Uterus (tissue), 4 donors: ENCODE measurements around the gene DAP. TPM values are rescaled to one million over a fixed set of nuclear protein-coding genes. Genes with fewer than 3 reads are reported as not detected.

Experiments
- DNase-seq, 2 donors: peaks; one replicate each; pipeline ENCODE4 v3.0.0-alpha.2; 2019 to 2020
- H3K27ac ChIP-seq, 2 donors: fragments of 200-600 bp; sonication (generic); 1 replicate in 1 of 2; 2 replicates in 1 of 2; pipeline ENCODE4 v1.5.1; 2016 to 2018
- H3K27me3 ChIP-seq, 2 donors: fragments of 200-600 bp; sonication (generic); one replicate each; pipeline ENCODE4 v1.5.1; 2018 to 2019; ENCODE audit warnings: control low read depth in 1 of 2
- H3K36me3 ChIP-seq, 2 donors: fragments of 200-600 bp; sonication (generic); one replicate each; pipeline ENCODE4 v1.5.1; 2019; ENCODE audit warnings: control low read depth in 1 of 2
- H3K4me1 ChIP-seq, 2 donors: fragments of 200-600 bp; sonication (generic); one replicate each; pipeline ENCODE4 v1.5.1; 2018 to 2019; ENCODE audit warnings: control low read depth in 1 of 2
- H3K4me3 ChIP-seq, 2 donors: fragments of 200-600 bp; sonication (generic); 1 replicate in 1 of 2; 2 replicates in 1 of 2; pipeline ENCODE4 v1.5.1; 2018 to 2019; ENCODE audit warnings: mild to moderate bottlenecking in 1 of 2
- H3K9me3 ChIP-seq, 2 donors: fragments of 200-600 bp; sonication (generic); one replicate each; pipeline ENCODE4 v1.5.1; 2019; ENCODE audit warnings: control low read depth in 1 of 2
- POLR2A ChIP-seq, 2 donors: fragments of 450-650 bp; IDR thresholded peaks; one replicate each; pipeline ENCODE4 v1.6.1; 2016; ENCODE audit warnings: antibody characterized with exemption in 2 of 2, mild to moderate bottlenecking in 1 of 2, moderate library complexity in 1 of 2
- intact Hi-C: fragments of 100-400 bp; cut with DNase I; formaldehyde crosslinking; loops from one replicate; pipeline ENCODE4 v1.15.1; 2023; ENCODE audit warnings: low total_unique reads
- total RNA-seq, 4 donors: library from RNA; depleted of rRNA in 3 of 4; stranded (reverse); fragments of >200 nt in 3 of 4; gene quantifications; one replicate each; pipeline versions ENCODE4 v1.1.0 to v1.2.4, GENCODE V29; 2014 to 2023
- TF ChIP-seq, protein P1 (sequence below), 4 experiments: fragments of 200-600 bp in 2 of 4; fragments of 450-650 bp in 2 of 4; sonication (generic) in 2 of 4; IDR thresholded peaks; one replicate each; pipeline ENCODE4 v1.5.1; 2016 to 2019; ENCODE audit warnings: antibody characterized with exemption in 4 of 4, mild to moderate bottlenecking in 2 of 4, moderate library complexity in 1 of 4
- donor health status: DM: yes; HTN: yes; CAD: no.

DAP gene
- total RNA-seq, 4 donors from 2014 or later, result 38.2 to 83.9 (median 50.0) TPM

DNA sequence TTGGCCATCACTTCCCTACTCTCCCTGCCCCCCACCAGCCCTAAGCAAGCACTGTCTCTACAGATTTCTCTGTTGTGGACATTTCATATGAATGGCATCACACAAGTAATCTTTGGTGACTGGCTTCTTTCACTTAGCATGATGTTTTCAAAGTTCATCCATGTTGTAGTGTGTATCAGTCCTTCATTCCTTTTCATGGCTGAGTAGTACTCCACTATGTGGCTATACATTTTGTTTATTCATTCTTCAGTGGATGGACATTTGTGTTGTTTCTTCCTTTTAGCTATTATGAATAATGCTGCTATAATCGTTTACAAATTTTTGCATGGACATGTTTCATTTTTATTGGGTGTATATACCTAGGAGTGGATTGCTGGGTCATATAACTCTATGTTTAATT is 84.1 kb downstream of the DAP start:
- Histone ChIP-seq H3K4me3 (no peak overlapping the region), H3K9me3 (no peaks in the 10 kb centered on the region), H3K27ac (no peak overlapping the region), H3K36me3 (no peaks in the 10 kb centered on the region), H3K27me3 (no peaks in the 10 kb centered on the region), H3K4me1 (no peaks in the 10 kb centered on the region)
- TF ChIP-seq POLR2A (IDR thresholded peaks at IDR 0.05), result no peak
- TF ChIP-seq, protein P1, sequence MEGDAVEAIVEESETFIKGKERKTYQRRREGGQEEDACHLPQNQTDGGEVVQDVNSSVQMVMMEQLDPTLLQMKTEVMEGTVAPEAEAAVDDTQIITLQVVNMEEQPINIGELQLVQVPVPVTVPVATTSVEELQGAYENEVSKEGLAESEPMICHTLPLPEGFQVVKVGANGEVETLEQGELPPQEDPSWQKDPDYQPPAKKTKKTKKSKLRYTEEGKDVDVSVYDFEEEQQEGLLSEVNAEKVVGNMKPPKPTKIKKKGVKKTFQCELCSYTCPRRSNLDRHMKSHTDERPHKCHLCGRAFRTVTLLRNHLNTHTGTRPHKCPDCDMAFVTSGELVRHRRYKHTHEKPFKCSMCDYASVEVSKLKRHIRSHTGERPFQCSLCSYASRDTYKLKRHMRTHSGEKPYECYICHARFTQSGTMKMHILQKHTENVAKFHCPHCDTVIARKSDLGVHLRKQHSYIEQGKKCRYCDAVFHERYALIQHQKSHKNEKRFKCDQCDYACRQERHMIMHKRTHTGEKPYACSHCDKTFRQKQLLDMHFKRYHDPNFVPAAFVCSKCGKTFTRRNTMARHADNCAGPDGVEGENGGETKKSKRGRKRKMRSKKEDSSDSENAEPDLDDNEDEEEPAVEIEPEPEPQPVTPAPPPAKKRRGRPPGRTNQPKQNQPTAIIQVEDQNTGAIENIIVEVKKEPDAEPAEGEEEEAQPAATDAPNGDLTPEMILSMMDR (IDR thresholded peaks at IDR 0.05), result no peak
- intact Hi-C loops, result no loop called here
- DNase-seq, result no peak

DNA sequence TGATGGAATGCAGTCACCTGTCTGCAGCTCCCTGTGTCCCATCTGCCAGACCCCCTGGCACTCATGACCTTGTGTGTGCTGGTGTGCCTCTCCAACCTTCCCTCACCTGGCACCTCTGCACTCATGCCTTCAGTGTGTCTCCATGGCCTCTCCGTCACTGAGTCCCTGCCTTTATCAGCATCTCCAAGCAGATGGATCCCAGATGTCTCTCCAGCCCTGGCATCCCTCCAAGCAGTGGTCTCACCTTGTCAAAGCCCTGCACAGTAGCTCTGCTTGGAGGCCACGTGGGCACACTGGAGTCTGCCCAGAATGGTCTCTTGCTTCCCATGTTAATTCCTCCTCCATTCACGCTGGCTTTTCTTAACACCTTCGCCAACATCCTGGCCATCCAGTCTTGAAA is 84.8 kb downstream of the DAP start:
- Histone ChIP-seq H3K4me3 (no peak overlapping the region), H3K36me3 (no peaks in the 10 kb centered on the region), H3K4me1 (no peaks in the 10 kb centered on the region), H3K27ac (no peak overlapping the region), H3K27me3 (no peaks in the 10 kb centered on the region), H3K9me3 (no peaks in the 10 kb centered on the region)
- no peak for TF ChIP-seq POLR2A (IDR thresholded peaks at IDR 0.05)
- TF ChIP-seq, protein P1 (IDR thresholded peaks at IDR 0.05), result no peak
- intact Hi-C loops, result no loop called here
- no peak for DNase-seq

DNA sequence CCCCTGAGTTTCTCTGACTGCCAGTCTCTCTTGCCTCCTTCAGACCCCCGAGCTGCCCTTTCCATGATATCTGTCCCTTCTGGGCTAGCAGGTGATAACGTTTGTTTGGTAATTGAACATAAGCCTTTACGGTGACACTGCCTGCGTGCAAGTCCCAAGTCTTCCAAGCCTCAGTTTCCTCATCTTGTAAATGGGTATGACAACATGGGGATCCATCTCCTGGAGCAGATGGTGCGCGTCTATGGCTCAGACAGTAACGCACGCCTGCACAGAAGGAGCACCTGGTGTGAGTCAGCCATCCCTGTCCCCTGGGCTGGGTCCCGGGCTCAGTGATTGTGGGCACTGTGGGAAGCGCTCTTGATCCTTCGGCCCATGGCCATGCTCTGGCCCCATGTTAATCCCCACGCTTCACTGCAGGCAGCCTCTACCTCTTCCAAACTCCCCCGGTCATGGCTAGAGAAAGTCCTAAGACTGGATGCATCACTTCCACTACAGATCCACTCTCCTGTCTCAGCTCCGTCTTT is 85.8 kb downstream of the DAP start:
- Histone ChIP-seq H3K4me1 (no peaks in the 10 kb centered on the region), H3K27me3 (no peaks in the 10 kb centered on the region), H3K9me3 (no peaks in the 10 kb centered on the region), H3K4me3 (no peak overlapping the region), H3K36me3 (no peaks in the 10 kb centered on the region), H3K27ac (no peak overlapping the region)
- TF ChIP-seq, protein P1 (IDR thresholded peaks at IDR 0.05), result no peak
- no peak for TF ChIP-seq POLR2A (IDR thresholded peaks at IDR 0.05)
- no peak for DNase-seq
- intact Hi-C loops, result no loop called here

DNA sequence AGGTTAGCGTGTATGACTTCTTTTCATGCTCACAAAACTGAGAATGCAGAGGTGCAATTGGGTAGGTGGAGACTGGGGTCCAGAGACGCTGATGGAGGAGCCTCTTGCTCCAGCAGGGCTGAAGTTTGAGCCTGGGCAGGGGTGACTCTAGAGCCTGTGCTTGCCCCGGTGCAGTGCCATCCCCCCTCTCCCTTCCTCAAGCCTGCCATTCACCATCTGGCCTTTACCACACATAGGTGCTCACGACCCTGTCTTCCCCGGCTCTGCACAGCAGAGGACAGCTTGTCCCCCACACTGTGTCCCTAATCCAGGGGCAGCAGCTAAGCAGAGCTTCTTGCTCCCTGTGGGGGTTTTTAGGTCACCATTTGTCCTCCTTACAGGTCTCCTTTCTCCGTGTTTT is 86.5 kb downstream of the DAP start:
- Histone ChIP-seq H3K4me3 (no peak overlapping the region), H3K36me3 (no peaks in the 10 kb centered on the region), H3K4me1 (no peaks in the 10 kb centered on the region), H3K27ac (no peak overlapping the region), H3K9me3 (no peaks in the 10 kb centered on the region), H3K27me3 (no peaks in the 10 kb centered on the region)
- TF ChIP-seq, protein P1 (IDR thresholded peaks at IDR 0.05), result no peak
- no peak for TF ChIP-seq POLR2A (IDR thresholded peaks at IDR 0.05)
- no peak for DNase-seq
- intact Hi-C loops, result no loop called here

DNA sequence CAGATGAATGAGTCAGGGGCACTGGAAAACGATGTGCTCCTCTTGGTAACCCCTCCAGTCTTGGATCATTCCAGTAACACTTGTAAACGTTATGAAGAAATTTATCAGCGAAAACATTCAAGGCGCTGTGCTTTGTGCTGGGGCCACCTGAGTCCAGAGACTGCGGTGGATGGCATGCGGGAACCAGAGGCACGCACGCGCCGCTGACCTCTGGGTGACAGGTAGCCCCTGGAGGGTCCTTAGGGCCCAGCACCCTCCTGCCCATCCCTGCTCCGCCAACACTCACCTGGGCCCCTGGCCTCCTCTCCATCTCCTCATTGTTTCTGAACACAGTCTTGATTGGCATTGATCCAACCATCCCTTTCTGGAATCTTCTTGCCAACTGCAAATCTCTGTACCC is 86.9 kb downstream of the DAP start:
- Histone ChIP-seq H3K27ac (no peak overlapping the region), H3K9me3 (no peaks in the 10 kb centered on the region), H3K4me3 (no peak overlapping the region), H3K4me1 (no peaks in the 10 kb centered on the region), H3K36me3 (no peaks in the 10 kb centered on the region), H3K27me3 (no peaks in the 10 kb centered on the region)
- no peak for DNase-seq
- TF ChIP-seq POLR2A (IDR thresholded peaks at IDR 0.05), result no peak
- TF ChIP-seq, protein P1 (IDR thresholded peaks at IDR 0.05), result no peak
- intact Hi-C loops, result no loop called here
